DMS153 (cell line): Measurements from ENCODE around the gene TTLL11.
"Not testable (repeated sequence)": the region's sequence is repeated elsewhere in the genome, so short reads cannot be mapped to it uniquely, and the experiment has no call there.

Experiments
- DNase-seq: peaks from one replicate; lab custom pipeline; 2025; lab: John Stamatoyannopoulos, UW

TTLL11 gene

GRCh38 chr9:122085260-122085659 is 7.8 kb downstream of the TTLL11 start:
- no peak for DNase-seq

DNA sequence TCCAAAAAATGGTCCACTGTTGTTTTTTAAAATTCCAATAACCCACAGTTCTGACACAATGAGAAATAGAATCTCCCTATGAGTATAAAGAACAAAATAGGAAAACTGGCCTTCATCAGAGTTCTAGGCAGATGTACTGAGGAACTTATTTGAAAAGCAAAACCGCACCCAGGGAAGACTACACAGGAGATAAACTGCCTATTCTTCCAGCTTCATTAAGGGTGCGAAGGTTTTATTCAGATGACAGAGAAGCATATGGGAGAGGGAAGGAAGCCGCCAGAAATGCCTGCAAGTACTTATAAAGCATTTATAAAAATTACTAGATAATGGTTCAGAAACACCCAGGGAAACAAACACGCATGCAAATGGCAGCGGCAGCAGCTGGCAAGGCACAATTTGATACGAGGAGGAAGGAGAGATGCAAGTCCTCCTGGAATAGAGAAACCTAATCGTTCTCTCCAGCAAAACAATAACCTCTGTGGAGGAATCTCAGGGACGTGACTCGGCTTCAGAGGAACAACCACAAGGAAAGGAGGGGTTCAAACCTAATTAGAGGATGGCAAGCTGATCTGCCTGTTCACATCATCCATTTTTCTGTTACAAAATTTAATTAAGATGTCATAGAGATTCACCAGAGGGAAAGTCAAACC is 9.0 kb downstream of the TTLL11 start:
- DNase-seq = no peak

DNA sequence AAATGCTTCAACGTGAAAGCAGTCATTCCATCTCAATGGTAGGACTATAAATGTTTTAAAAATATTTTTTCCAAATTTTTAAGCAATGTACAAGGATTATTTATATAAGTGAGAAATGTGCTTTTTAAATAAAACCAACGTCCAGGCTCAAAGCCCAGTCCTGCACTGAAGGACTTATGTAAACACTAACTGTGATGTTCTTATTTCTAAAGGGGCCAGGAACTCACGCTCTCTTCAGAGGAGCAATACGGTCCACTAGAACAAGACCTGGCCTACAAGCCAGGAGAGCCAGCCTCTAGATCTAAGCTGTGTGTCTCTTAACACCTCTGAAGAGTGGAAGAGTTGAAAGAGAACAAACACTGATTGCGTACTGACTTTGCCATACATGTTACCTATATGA is 12.1 kb downstream of the TTLL11 start:
- no peak for DNase-seq

- DNase-seq = no peak
Observed at GRCh38 chr9:122078557-122078956, 14.6 kb downstream of the TTLL11 start.

GRCh38 chr9:122076773-122077172 is 16.3 kb downstream of the TTLL11 start:
- DNase-seq = no peak

GRCh38 chr9:122076117-122076516 is 17.0 kb downstream of the TTLL11 start:
- no peak for DNase-seq

DNA sequence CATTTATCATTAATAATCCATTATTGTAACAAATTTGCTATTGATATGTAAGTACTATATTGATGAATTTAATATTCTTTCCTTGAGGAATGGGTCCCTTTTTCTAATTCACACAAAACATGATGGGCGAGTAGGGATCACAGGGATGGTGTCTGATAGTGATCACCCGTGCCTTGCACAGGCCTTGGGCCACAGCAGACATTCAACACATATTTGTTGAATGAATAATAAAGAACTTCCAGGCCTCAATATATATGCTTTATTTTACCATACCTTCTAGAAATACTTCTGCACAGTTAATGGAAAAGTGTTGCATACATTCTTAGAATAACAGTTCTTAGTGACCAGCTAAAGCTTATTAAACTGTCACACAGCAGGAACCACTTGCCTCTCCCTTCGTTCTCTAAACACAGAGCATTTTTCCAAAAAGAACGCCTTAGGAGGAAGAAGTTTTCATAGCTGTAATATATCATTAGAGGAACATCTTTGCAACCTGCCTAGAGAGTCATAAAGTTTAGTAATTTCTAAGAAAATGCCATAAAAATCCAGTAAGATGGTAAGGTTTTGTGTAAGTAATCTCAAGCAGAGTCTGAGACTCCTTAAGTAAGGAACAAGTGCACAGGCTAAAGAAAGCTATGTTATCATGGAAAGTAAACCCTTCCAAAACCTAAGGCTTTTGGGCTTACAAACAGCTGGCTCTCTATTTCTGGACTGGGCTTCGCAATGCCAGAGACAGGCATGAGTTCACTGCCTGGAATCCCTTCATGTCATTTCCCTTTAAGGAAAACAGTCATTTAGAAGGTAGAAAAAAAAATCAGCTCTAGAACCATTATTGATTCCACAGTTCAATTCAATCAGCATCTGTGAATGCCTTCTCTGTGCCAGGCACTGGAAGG is 17.7 kb downstream of the TTLL11 start:
- no peak for DNase-seq

DNA sequence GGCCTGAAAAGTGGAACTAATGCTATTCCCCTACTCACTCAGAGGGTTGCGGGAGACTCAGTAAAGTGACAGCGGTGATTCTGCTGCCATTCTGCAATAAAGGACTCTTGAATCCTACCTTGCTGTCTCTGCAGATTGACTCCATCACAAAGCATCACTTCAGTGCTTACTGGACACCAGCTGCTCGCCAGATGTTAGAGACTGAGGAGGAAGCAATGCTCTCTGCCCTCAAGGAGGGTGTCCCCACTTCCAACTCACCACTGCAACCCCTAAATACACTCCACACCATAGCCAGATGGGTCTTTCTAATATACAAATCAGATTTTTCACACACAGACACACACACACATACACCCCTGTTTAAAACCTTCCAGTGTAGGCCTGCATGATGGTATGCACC is 21.4 kb downstream of the TTLL11 start:
- DNase-seq = no peak

DNA sequence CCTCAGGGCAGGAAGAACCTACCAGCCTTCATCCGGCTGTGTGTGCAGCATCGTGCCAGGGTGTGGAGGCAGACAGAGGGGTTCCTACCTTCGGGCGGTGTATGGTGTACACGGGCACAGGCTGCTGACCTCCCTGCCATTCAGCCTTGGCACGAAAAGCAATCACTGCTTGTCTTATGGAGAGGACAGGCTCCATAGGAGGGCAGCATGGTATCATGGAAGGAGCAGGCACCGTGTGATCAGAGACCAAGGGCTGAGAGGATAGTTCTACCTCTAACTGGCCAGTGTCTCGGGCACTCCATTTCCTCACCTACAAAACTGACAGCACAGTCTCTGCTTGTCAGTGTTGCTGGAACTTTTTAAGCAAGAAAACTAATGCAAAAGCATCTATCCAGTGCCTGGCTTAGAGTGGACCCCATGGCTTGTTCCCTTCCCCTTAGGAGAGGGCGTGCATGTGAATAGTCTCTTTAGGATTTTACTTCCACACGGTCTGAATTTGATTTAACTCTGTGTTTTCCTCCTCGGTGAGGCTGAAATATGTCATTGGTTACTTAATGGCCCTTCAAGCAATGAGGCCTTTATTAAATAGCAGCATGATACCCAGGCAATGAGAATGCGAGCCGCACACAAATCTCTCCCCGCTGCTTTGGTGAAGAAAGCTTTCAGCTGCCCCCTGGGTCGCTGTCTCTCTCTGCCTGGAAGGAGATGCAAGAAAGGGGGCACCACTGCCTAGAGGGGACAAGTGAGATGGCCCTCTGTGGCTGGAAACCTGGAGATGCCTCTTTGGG is 22.2 kb downstream of the TTLL11 start:
- no peak for DNase-seq

GRCh38 chr9:122066680-122067079 is 26.4 kb downstream of the TTLL11 start:
- not testable (repeated sequence) for DNase-seq

GRCh38 chr9:122065923-122066629 is 27.0 kb downstream of the TTLL11 start:
- no peak for DNase-seq

GRCh38 chr9:122060481-122060880 is 32.6 kb downstream of the TTLL11 start:
- DNase-seq = no peak

DNA sequence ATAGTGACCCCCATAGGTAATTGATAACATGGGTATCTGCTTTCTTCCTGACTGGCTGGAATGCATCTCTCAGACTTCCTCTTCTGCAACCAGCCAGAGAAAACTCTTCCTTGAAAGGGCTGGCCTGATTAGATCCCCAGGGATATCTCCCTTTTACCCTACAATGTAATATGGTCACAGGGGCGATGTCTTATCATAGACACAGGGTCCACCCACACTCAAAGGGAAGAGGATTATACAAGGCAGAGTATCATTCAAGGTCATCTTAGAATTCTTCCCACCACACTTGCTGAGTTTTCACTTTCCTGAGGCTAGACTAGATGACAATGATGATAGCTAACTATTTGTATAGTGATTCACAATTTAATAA is 33.2 kb downstream of the TTLL11 start:
- DNase-seq = no peak

DNA sequence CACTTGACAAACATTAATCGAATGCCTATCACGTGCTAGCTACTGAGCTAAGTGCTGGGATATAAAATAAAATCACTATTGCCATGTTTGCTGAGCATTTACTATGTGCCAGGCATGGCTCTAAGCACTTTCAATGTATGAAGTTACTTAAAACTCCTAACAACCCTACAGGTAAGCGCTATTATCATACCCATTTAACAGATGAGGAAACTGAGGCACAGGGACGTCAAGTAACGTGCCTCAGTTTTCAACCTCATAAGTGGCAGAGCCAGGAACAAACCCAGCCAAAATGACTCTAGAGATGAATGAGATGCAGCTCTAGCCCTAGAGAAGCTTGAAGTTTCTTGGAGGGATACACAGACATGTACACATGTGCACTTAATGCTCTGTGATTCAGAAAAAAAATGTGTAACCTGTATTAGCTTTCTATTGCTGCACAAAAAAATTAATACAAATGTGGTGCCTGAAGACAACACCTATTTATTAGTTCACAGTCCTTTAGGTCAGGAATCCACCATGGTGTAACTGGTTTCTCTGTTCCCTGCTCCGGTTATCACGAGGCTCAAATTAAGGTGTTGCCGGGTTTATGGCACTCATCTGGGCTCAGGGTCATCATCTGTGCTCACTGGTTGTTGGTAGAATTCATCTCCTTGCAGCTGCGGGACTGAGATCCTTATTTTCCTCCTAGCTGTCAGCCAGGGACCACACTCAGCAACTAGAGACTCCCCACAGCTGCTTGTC is 33.7 kb downstream of the TTLL11 start:
- DNase-seq = no peak

DNA sequence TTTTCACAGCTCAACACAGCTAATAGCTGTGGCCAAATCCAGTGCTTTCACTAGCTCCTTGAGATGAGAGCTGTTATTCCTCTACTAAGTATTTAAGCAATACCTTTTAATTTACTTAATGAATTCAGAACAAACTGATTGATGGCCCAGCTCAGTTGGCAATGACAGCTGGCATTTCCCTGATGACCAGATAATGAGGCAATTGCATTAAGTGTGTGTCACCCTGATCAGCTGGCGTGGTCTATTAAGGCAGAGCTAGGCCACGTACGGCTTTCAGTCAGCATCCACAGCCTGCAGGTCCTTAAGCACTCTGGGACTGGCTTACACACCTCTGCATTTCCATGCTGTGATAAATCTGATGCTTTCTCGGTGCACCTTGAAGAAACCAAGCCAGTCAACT is 34.4 kb downstream of the TTLL11 start:
- no peak for DNase-seq

GRCh38 chr9:122058051-122058450 is 35.1 kb downstream of the TTLL11 start:
- DNase-seq = no peak

GRCh38 chr9:122057211-122057610 is 35.9 kb downstream of the TTLL11 start:
- no peak for DNase-seq

DNA sequence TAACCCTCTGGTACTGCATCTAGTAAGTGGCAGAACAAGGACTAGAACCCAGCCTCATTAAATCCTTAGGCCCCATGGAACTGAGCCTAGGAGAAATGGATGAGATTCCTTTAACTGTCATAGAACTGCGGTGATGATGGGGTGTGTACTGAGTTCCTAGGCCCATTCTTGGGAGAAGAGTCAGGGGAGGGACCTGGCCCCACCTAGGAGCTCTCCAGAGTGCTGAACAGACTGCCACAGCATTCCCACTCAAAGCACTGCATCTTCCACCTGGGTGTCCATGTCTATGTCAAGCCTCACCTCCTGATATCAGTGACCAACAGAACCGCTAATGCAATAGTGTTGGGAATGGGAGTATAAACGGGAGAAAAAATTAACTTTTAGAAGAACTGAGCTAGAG is 36.6 kb downstream of the TTLL11 start:
- no peak for DNase-seq

GRCh38 chr9:122055701-122056100 is 37.4 kb downstream of the TTLL11 start:
- no peak for DNase-seq

- no peak for DNase-seq
Observed at GRCh38 chr9:122053567-122054350, 39.3 kb downstream of the TTLL11 start.

- DNase-seq = no peak
Observed at GRCh38 chr9:122053064-122053463, 40.0 kb downstream of the TTLL11 start.
